IMR-90 (cell line): ENCODE results near the gene SLC9A3. TPM values are rescaled to one million over a fixed set of nuclear protein-coding genes. Genes with fewer than 3 reads are reported as not detected.

Experiments
- ATAC-seq: fragments of 200-7000 bp; cut with Tn5 transposase; 2 replicates; pipeline ENCODE4 v1.9.1; 2020; ENCODE audit warnings: low read depth, mild to moderate bottlenecking, moderate library complexity
- BruUV-seq: library from RNA; stranded (reverse); fragments of 400-500 nt; replicated peaks from 2 replicates; lab custom pipeline; 2021; lab: Mats Ljungman, UMichigan
- CTCF ChIA-PET: fragments of 300-600 bp; formaldehyde crosslinking; extraction: SDS; loops from one replicate; lab custom pipeline; 2021; ENCODE audit warnings: antibody characterized with exemption; lab: Yijun Ruan, JAX
- POLR2A ChIA-PET: fragments of 300-600 bp; sonication (Branson Sonifier 250); formaldehyde crosslinking; loops from one replicate; lab custom pipeline; 2022; ENCODE audit warnings: antibody characterized with exemption; ENCODE audit not compliant: unreplicated experiment; lab: Charles Lee
- DNase-seq: peaks from one replicate; pipeline ENCODE4 v3.0.0; 2013
- H2AFZ ChIP-seq: replicated peaks from 2 replicates; pipeline ENCODE3; 2013; ENCODE audit warnings: low read length, mild to moderate bottlenecking; ENCODE audit not compliant: poor library complexity
- H2AK5ac ChIP-seq: 2 replicates; pipeline ENCODE4 v1.6.1; 2013; ENCODE audit warnings: low read depth, low read length, inconsistent platforms
- H2AK9ac ChIP-seq: replicated peaks from 2 replicates; pipeline ENCODE3; 2013; ENCODE audit warnings: mild to moderate bottlenecking, low read depth, low read length, moderate library complexity; ENCODE audit not compliant: poor library complexity
- H2BK120ac ChIP-seq: 2 replicates; pipeline ENCODE4 v1.6.1; 2013; ENCODE audit warnings: low read depth, low read length, inconsistent platforms
- H2BK15ac ChIP-seq: 3 replicates; pipeline ENCODE4 v1.6.1; 2013; ENCODE audit warnings: low read depth, low read length, inconsistent platforms
- H2BK20ac ChIP-seq: 2 replicates; pipeline ENCODE4 v1.6.1; 2013; ENCODE audit warnings: low read depth, mild to moderate bottlenecking, inconsistent platforms, low read length, moderate library complexity
- H2BK5ac ChIP-seq: 2 replicates; pipeline ENCODE4 v1.6.1; 2013; ENCODE audit warnings: mild to moderate bottlenecking, low read depth, low read length, inconsistent platforms; ENCODE audit not compliant: poor library complexity, severe bottlenecking
- H3K14ac ChIP-seq: replicated peaks from 2 replicates; pipeline ENCODE4 v1.6.1; 2013; ENCODE audit warnings: low read depth, low read length, inconsistent platforms
- H3K18ac ChIP-seq: 2 replicates; pipeline ENCODE4 v1.6.1; 2013; ENCODE audit warnings: low read depth, low read length, control low read depth
- H3K23ac ChIP-seq: 2 replicates; pipeline ENCODE4 v1.6.1; 2013; ENCODE audit warnings: low read depth, low read length, inconsistent platforms
- H3K27ac ChIP-seq: 2 replicates; pipeline ENCODE4 v1.5.1; 2013; ENCODE audit warnings: mild to moderate bottlenecking, control low read depth, low read length; ENCODE audit not compliant: insufficient read depth
- H3K27me3 ChIP-seq: 2 replicates; pipeline ENCODE4 v1.6.1; 2013; ENCODE audit warnings: low read length; ENCODE audit not compliant: control insufficient read depth, insufficient read depth
- H3K36me3 ChIP-seq: 2 replicates; pipeline ENCODE4 v1.6.1; 2013; ENCODE audit warnings: low read length, mixed read lengths; ENCODE audit not compliant: control insufficient read depth, insufficient read depth
- H3K4ac ChIP-seq: 2 replicates; pipeline ENCODE4 v1.6.1; 2013; ENCODE audit warnings: low read depth, low read length, inconsistent platforms
- H3K4me1 ChIP-seq: 2 replicates; pipeline ENCODE4 v1.6.1; 2013; ENCODE audit warnings: low read length, mixed read lengths; ENCODE audit not compliant: control insufficient read depth, insufficient read depth
- H3K4me2 ChIP-seq: 2 replicates; pipeline ENCODE4 v1.6.1; 2013; ENCODE audit warnings: low read depth, mild to moderate bottlenecking, control low read depth, low read length, moderate library complexity
- H3K4me3 ChIP-seq: 2 replicates; pipeline ENCODE4 v1.5.1; 2013; ENCODE audit warnings: low read depth, mild to moderate bottlenecking, control low read depth, low read length, moderate library complexity; ENCODE audit not compliant: insufficient read depth
- H3K56ac ChIP-seq: 2 replicates; pipeline ENCODE4 v1.6.1; 2013; ENCODE audit warnings: low read length, inconsistent platforms; ENCODE audit not compliant: insufficient read depth; ENCODE audit errors: extremely low read depth
- H3K79me1 ChIP-seq, 2 experiments: 2 replicates each; pipeline ENCODE4 v1.6.1; 2013; ENCODE audit warnings: low read length in 2 of 2, inconsistent platforms in 1 of 2, low read depth in 1 of 2
- H3K9ac ChIP-seq: 2 replicates; pipeline ENCODE4 v1.6.1; 2013; ENCODE audit warnings: low read depth, low read length, control low read depth
- H3K9me1 ChIP-seq: 2 replicates; pipeline ENCODE4 v1.6.1; 2013; ENCODE audit warnings: low read length, inconsistent platforms; ENCODE audit not compliant: insufficient read depth
- H3K9me3 ChIP-seq: 2 replicates; pipeline ENCODE4 v1.6.1; 2013; ENCODE audit warnings: low read length; ENCODE audit not compliant: control insufficient read depth, insufficient read depth
- H4K20me1 ChIP-seq: 2 replicates; pipeline ENCODE4 v1.6.1; 2013; ENCODE audit warnings: low read length, inconsistent platforms; ENCODE audit not compliant: insufficient read depth
- H4K5ac ChIP-seq: 2 replicates; pipeline ENCODE4 v1.6.1; 2013; ENCODE audit warnings: mild to moderate bottlenecking, low read depth, low read length, control low read depth
- H4K8ac ChIP-seq, 2 experiments: 2 replicates each; pipeline ENCODE4 v1.6.1; 2013; ENCODE audit warnings: low read depth in 2 of 2, low read length in 2 of 2, control low read depth in 1 of 2, inconsistent platforms in 1 of 2
- H4K91ac ChIP-seq: 2 replicates; pipeline ENCODE4 v1.6.1; 2013; ENCODE audit warnings: low read depth, low read length, inconsistent platforms; ENCODE audit not compliant: insufficient read depth
- BHLHE40 ChIP-seq: fragments of 150-350 bp; IDR thresholded peaks from 2 replicates; pipeline ENCODE4 v1.6.1; 2016; ENCODE audit warnings: mild to moderate bottlenecking, low read depth, low read length
- CHD1 ChIP-seq: IDR thresholded peaks from 2 replicates; pipeline ENCODE4 v1.6.1; 2012; ENCODE audit warnings: low read depth, low read length, improper control_type of control experiment
- FOS ChIP-seq: fragments of 150-350 bp; IDR thresholded peaks from 2 replicates; pipeline ENCODE4 v1.6.1; 2016; ENCODE audit warnings: low read depth, low read length
- MAFK ChIP-seq: IDR thresholded peaks from 2 replicates; pipeline ENCODE4 v1.6.1; 2012; ENCODE audit warnings: low read depth, low read length, improper control_type of control experiment
- MAZ ChIP-seq: IDR thresholded peaks from 2 replicates; pipeline ENCODE4 v1.6.1; 2012; ENCODE audit warnings: low read depth, mild to moderate bottlenecking, low read length, improper control_type of control experiment, moderate library complexity, borderline replicate concordance
- MXI1 ChIP-seq: IDR thresholded peaks from 2 replicates; pipeline ENCODE4 v1.6.1; 2012; ENCODE audit warnings: low read depth, mild to moderate bottlenecking, low read length, moderate library complexity, borderline replicate concordance
- NFE2L2 ChIP-seq: fragments of 150-350 bp; IDR thresholded peaks from 2 replicates; pipeline ENCODE4 v1.6.1; 2016; ENCODE audit warnings: low read depth, mild to moderate bottlenecking, low read length
- POLR2A ChIP-seq: IDR thresholded peaks from 2 replicates; pipeline ENCODE4 v1.6.1; 2012; ENCODE audit warnings: mild to moderate bottlenecking, low read depth, low read length
- RAD21 ChIP-seq: IDR thresholded peaks from 2 replicates; pipeline ENCODE4 v1.6.1; 2012; ENCODE audit warnings: low read length, improper control_type of control experiment
- RCOR1 ChIP-seq: IDR thresholded peaks from 2 replicates; pipeline ENCODE4 v1.6.1; 2012; ENCODE audit warnings: mild to moderate bottlenecking, low read length, improper control_type of control experiment; ENCODE audit not compliant: insufficient replicate concordance
- RFX5 ChIP-seq: IDR thresholded peaks from 2 replicates; pipeline ENCODE4 v1.8.0; 2012; ENCODE audit warnings: low read depth, mild to moderate bottlenecking, low read length, moderate library complexity
- SMC3 ChIP-seq: fragments of 150-350 bp; IDR thresholded peaks from 2 replicates; pipeline ENCODE4 v1.6.1; 2016; ENCODE audit warnings: low read depth, mild to moderate bottlenecking, antibody characterized with exemption, low read length, moderate library complexity
- WGBS, 2 experiments: methylation state at CpG; one replicate each; pipeline versions ENCODE4 v1.1.5 to v1.1.7; 2013; ENCODE audit warnings: missing lambda C conversion rate in 2 of 2; ENCODE audit not compliant: insufficient read length in 1 of 2; ENCODE audit errors: extremely low coverage in 2 of 2; 5-methylcytosine and 5-hydroxymethylcytosine counted together
- dilution Hi-C: fragments of 300-500 bp; cut with HindIII; formaldehyde crosslinking; loops from one replicate; pipeline ENCODE4 v1.14.3; 2018; ENCODE audit warnings: low sequenced_read_pairs; ENCODE audit not compliant: unreplicated experiment
- in situ Hi-C: fragments of 300-500 bp; cut with MboI; formaldehyde crosslinking; loops from 3 replicates; pipeline ENCODE4 v1.14.3; 2019; ENCODE audit warnings: low sequenced_read_pairs, inconsistent platforms, mixed read lengths
- intact Hi-C: fragments of 100-400 bp; cut with micrococcal nuclease; formaldehyde crosslinking; loops from 2 replicates; pipeline ENCODE4 v1.10.0; 2022
- polyA plus RNA-seq, 3 experiments: library from polyadenylated mRNA; depleted of rRNA; stranded (reverse); fragments of >200 nt; gene quantifications; 2 replicates each; pipeline ENCODE4 v1.2.3, GENCODE V29; 2012; ENCODE audit warnings: low replicate concordance in 1 of 3
- total RNA-seq: library from RNA; depleted of rRNA; stranded (reverse); fragments of >200 nt; gene quantifications from 2 replicates; pipeline ENCODE4 v1.2.3, GENCODE V29; 2012
- TF ChIP-seq, protein P1 (sequence below): fragments of 150-350 bp; IDR thresholded peaks from 2 replicates; pipeline ENCODE4 v1.6.1; 2017; ENCODE audit warnings: mild to moderate bottlenecking, antibody characterized with exemption, low read length, low read depth

The SLC9A3 gene
- total and polyA plus RNA-seq, 2 of the 4 experiments (the other 2 are of a cell fraction) = 0.72 to 1.5 TPM

DNA sequence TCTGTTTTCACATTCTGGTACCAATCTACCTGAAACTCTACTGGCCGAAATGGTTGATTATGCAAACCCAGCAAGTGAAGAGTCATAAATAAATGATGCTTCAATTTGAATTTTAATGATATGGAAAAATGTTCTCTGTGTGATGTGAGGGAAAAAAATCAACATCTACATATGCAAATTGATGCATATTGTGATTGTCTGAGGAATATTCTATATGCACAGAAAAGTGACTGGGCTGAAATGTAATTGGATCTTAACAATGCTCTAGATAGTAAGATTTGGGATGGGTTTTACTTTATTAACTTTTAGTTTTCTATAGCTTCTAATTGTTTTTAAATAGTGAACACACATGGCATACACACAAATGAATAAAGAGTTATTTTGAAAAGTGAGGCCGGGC lies 25.0 kb upstream of the SLC9A3 start:
- Histone ChIP-seq H2BK5ac (no peak overlapping the region), H3K18ac (no peak overlapping the region), H2BK120ac (no peak overlapping the region), H3K56ac (no peak overlapping the region), H4K5ac (no peak overlapping the region), H2AFZ (no peak overlapping the region), H2BK20ac (no peak overlapping the region), H2BK15ac (no peak overlapping the region), H3K9me3 (peaks cover 2% of the 10 kb centered on the region; the same call in 1 of the 2 replicates), H3K4me1 (peaks cover 3% of the 10 kb centered on the region; the same call in 1 of the 2 replicates), H3K4ac (no peak overlapping the region), H2AK9ac (no peak overlapping the region), H3K14ac (no peak overlapping the region), H3K4me2 (no peak overlapping the region), H4K8ac (no peak overlapping the region), H3K4me3 (no peak overlapping the region), H4K20me1 (no peaks in the 10 kb centered on the region), H4K91ac (no peak overlapping the region), H3K27me3 (peaks cover 8% of the 10 kb centered on the region), H3K36me3 (no peaks in the 10 kb centered on the region), H2AK5ac (no peak overlapping the region), H3K27ac (no peak overlapping the region), H3K23ac (no peak overlapping the region), H3K9ac (no peak overlapping the region), H3K9me1 (no peaks in the 10 kb centered on the region), H3K79me1 (no peaks in the 10 kb centered on the region)
- POLR2A ChIA-PET = no interaction called here
- dilution Hi-C loops = no loop called here
- in situ Hi-C loops = no loop called here
- intact Hi-C loops = no loop called here
- ATAC-seq (no peak), DNase-seq (no peak)
- TF ChIP-seq RFX5 (no peak), RCOR1 (no peak), RAD21 (no peak), SMC3 (no peak), MAFK (no peak), NFE2L2 (no peak), FOS (no peak), CHD1 (no peak), BHLHE40 (no peak), POLR2A (no peak), MAZ (no peak), MXI1 (no peak)
- TF ChIP-seq, protein P1, sequence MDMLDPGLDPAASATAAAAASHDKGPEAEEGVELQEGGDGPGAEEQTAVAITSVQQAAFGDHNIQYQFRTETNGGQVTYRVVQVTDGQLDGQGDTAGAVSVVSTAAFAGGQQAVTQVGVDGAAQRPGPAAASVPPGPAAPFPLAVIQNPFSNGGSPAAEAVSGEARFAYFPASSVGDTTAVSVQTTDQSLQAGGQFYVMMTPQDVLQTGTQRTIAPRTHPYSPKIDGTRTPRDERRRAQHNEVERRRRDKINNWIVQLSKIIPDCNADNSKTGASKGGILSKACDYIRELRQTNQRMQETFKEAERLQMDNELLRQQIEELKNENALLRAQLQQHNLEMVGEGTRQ = no peak
- CTCF ChIA-PET = no interaction called here
- no TSS peak for BruUV-seq
- WGBS, 2 experiments = no CpG with 5 or more reads among the region's 2 CpGs
